K562 (cell line): Measurements from ENCODE around the gene ZFAND3.

Experiments
- CTCF ChIP-seq, 3 experiments: IDR thresholded peaks in 2 of 3; conservative IDR thresholded peaks in 1 of 3; 2 replicates each; pipeline ENCODE4 v1.5.1; 2011 to 2012; ENCODE audit warnings: low read length in 3 of 3, mild to moderate bottlenecking in 3 of 3, control low read depth in 2 of 3, improper control_type of control experiment in 1 of 3, inconsistent platforms in 1 of 3, low read depth in 1 of 3, mixed read lengths in 1 of 3, moderate library complexity in 1 of 3; ENCODE audit not compliant: insufficient read depth in 2 of 3
- NR2C2 ChIP-seq, 2 experiments: fragments of 200-800 bp in 1 of 2; sonication (Bioruptor generic) in 1 of 2; sonication (generic) in 1 of 2; formaldehyde crosslinking in 1 of 2; IDR thresholded peaks; 2 replicates each; pipeline versions ENCODE4 v1.6.1 to v1.8.0; 2016 to 2022; ENCODE audit warnings: mild to moderate bottlenecking in 1 of 2, missing compliant biosample characterization in 1 of 2, missing genetic modification characterization in 1 of 2, missing genetic modification reagents in 1 of 2
- PHF21A ChIP-seq: fragments of 450-650 bp; IDR thresholded peaks from 2 replicates; pipeline ENCODE4 v1.6.1; 2017; ENCODE audit warnings: low read depth, borderline replicate concordance
- POLR2A ChIP-seq: fragments of 450-650 bp; conservative IDR thresholded peaks from 2 replicates; pipeline ENCODE4 v1.6.1; 2016
- RAD51 ChIP-seq: fragments of 450-650 bp; IDR thresholded peaks from 2 replicates; pipeline ENCODE4 v1.7.1; 2016; ENCODE audit warnings: low read depth, mild to moderate bottlenecking, borderline replicate concordance
- RFX7 ChIP-seq: fragments of 250-450 bp; sonication (Bioruptor Pico); IDR thresholded peaks from 2 replicates; pipeline ENCODE4 v1.5.1; 2021; ENCODE audit warnings: mild to moderate bottlenecking
- SREBF1 ChIP-seq: fragments of 150-350 bp; IDR thresholded peaks from 2 replicates; pipeline ENCODE4 v1.6.1; 2014; ENCODE audit warnings: antibody characterized with exemption, low read depth, low read length, borderline replicate concordance
- ZBTB33 ChIP-seq: sonication (generic); formaldehyde crosslinking; IDR thresholded peaks from 2 replicates; pipeline ENCODE4 v1.8.1; 2023; ENCODE audit warnings: mild to moderate bottlenecking, missing genetic modification reagents
- ZNF24 ChIP-seq: fragments of 450-650 bp; IDR thresholded peaks from 2 replicates; pipeline ENCODE4 v1.6.1; 2016

GRCh38 chr6:37876843-37877242 is 57.3 kb downstream of the ZFAND3 start:
- TF ChIP-seq ZBTB33 (no peak), CTCF (IDR thresholded peaks at IDR 0.05 in 2 of 3, conservative IDR thresholded peaks at IDR 0.05 in 1 of 3; ENCODE audit: insufficient read depth in 2 of 3, low read depth in 1 of 3, low read length in 3 of 3) (no peak), RAD51 (no peak), RFX7 (CRISPR knock-in tag) (no peak), SREBF1 (no peak), PHF21A (no peak), POLR2A (no peak), NR2C2 (CRISPR knock-in tag; IDR thresholded peaks at IDR 0.05) (no peak), NR2C2 (tag; IDR thresholded peaks at IDR 0.05) (no peak), ZNF24 (no peak)
